ENCODE measurements around the gene SF3B5. TPM values are rescaled to one million over a fixed set of nuclear protein-coding genes. Genes with fewer than 3 reads are reported as not detected.
"Not testable (repeated sequence)": the region's sequence is repeated elsewhere in the genome, so short reads cannot be mapped to it uniquely, and the experiment has no call there.

The SF3B5 gene
- total RNA-seq, 2 experiments from 2014 or later = 113 to 124 TPM

- Mint-ChIP-seq H3K27me3 (no peaks in the 10 kb centered on the region), H3K9me3 (no peaks in the 10 kb centered on the region), H3K36me3 (ENCODE audit: low read depth) (no peaks in the 10 kb centered on the region), H3K4me3 (no peak overlapping the region), H3K27ac (no peak overlapping the region), H3K4me1 (ENCODE audit: low read depth) (no peaks in the 10 kb centered on the region)
- no peaks in the 10 kb centered on the region for H3K4me1 ChIP-seq (ENCODE audit: insufficient read depth, low read length)
- no peak overlapping the region for H3K27ac ChIP-seq (ENCODE audit: low read depth in 1 of 2, low read length in 2 of 2)
- DNase-seq (no peak), ATAC-seq (ENCODE audit: poor library complexity) (no peak)
- peaks cover 4% of the 10 kb centered on the region for H3K36me3 ChIP-seq (ENCODE audit: insufficient read depth, low read length)
- CTCF ChIA-PET = interaction anchor here (0.6 to 1.1 kb wide), 3 partner anchors 24 to 308 kb away, joined by 3 to 4 read pairs (median 4); no protein-coding TSS in a partner anchor
- H3K27me3 ChIP-seq (ENCODE audit: control insufficient read depth in 1 of 2, insufficient read depth in 2 of 2, low read length in 2 of 2) = no peaks in the 10 kb centered on the region
- no peaks in the 10 kb centered on the region for H3K9me3 ChIP-seq (ENCODE audit: control insufficient read depth in 1 of 2, insufficient read depth in 1 of 2, low read length in 2 of 2)
- no peak overlapping the region for H3K4me3 ChIP-seq (ENCODE audit: low read length)
- TF ChIP-seq, protein P1, sequence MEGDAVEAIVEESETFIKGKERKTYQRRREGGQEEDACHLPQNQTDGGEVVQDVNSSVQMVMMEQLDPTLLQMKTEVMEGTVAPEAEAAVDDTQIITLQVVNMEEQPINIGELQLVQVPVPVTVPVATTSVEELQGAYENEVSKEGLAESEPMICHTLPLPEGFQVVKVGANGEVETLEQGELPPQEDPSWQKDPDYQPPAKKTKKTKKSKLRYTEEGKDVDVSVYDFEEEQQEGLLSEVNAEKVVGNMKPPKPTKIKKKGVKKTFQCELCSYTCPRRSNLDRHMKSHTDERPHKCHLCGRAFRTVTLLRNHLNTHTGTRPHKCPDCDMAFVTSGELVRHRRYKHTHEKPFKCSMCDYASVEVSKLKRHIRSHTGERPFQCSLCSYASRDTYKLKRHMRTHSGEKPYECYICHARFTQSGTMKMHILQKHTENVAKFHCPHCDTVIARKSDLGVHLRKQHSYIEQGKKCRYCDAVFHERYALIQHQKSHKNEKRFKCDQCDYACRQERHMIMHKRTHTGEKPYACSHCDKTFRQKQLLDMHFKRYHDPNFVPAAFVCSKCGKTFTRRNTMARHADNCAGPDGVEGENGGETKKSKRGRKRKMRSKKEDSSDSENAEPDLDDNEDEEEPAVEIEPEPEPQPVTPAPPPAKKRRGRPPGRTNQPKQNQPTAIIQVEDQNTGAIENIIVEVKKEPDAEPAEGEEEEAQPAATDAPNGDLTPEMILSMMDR (IDR thresholded peaks at IDR 0.05) = no peak
- intact Hi-C loops (cut with DNase I, micrococcal nuclease) = loop anchor here in 1 of 2 experiments (5.0 kb wide), 1 partner anchor 151 kb away; no protein-coding TSS in a partner anchor
- POLR2A ChIA-PET = no interaction called here
Measured at GRCh38 chr6:144087789-144088426, 7.5 kb downstream of the SF3B5 start.

GRCh38 chr6:144086959-144087358, 8.4 kb downstream of the SF3B5 start:
- H3K4me3 Mint-ChIP-seq = no peak overlapping the region
- ChIA-PET POLR2A (no interaction called here), CTCF (no interaction called here)
- DNase-seq (no peak), ATAC-seq (ENCODE audit: poor library complexity) (no peak)
- no peak overlapping the region for H3K27ac Mint-ChIP-seq
- Histone ChIP-seq H3K36me3 (ENCODE audit: insufficient read depth, low read length) (peaks cover 4% of the 10 kb centered on the region), H3K4me1 (ENCODE audit: insufficient read depth, low read length) (no peaks in the 10 kb centered on the region), H3K27ac (ENCODE audit: low read depth in 1 of 2, low read length in 2 of 2) (no peak overlapping the region), H3K9me3 (ENCODE audit: control insufficient read depth in 1 of 2, insufficient read depth in 1 of 2, low read length in 2 of 2) (no peaks in the 10 kb centered on the region), H3K27me3 (ENCODE audit: control insufficient read depth in 1 of 2, insufficient read depth in 2 of 2, low read length in 2 of 2) (no peaks in the 10 kb centered on the region), H3K4me3 (ENCODE audit: low read length) (no peak overlapping the region)
- no peaks in the 10 kb centered on the region for H3K9me3 Mint-ChIP-seq
- H3K36me3 Mint-ChIP-seq (ENCODE audit: low read depth) = no peaks in the 10 kb centered on the region
- intact Hi-C loops (cut with DNase I, micrococcal nuclease) = loop anchor here in 1 of 2 experiments (5.0 kb wide), 1 partner anchor 150 kb away; no protein-coding TSS in a partner anchor
- TF ChIP-seq, protein P1 (IDR thresholded peaks at IDR 0.05) = no peak
- H3K4me1 Mint-ChIP-seq (ENCODE audit: low read depth) = no peaks in the 10 kb centered on the region
- no peaks in the 10 kb centered on the region for H3K27me3 Mint-ChIP-seq

- Mint-ChIP-seq H3K4me3 (no peak overlapping the region), H3K36me3 (ENCODE audit: low read depth) (no peaks in the 10 kb centered on the region), H3K4me1 (ENCODE audit: low read depth) (no peaks in the 10 kb centered on the region), H3K9me3 (no peaks in the 10 kb centered on the region), H3K27me3 (no peaks in the 10 kb centered on the region), H3K27ac (no peak overlapping the region)
- H3K4me3 ChIP-seq (ENCODE audit: low read length) = no peak overlapping the region
- no peaks in the 10 kb centered on the region for H3K36me3 ChIP-seq (ENCODE audit: insufficient read depth, low read length)
- H3K9me3 ChIP-seq (ENCODE audit: control insufficient read depth in 1 of 2, insufficient read depth in 1 of 2, low read length in 2 of 2) = no peaks in the 10 kb centered on the region
- intact Hi-C loops (cut with DNase I, micrococcal nuclease) = loop anchor here in 1 of 2 experiments (5.0 kb wide), 1 partner anchor 1626 kb away; no protein-coding TSS in a partner anchor
- ATAC-seq (ENCODE audit: poor library complexity) (no peak), DNase-seq (no peak)
- ChIA-PET CTCF (no interaction called here), POLR2A (no interaction called here)
- TF ChIP-seq, protein P1 (IDR thresholded peaks at IDR 0.05) = no peak
- H3K27ac ChIP-seq (ENCODE audit: low read depth in 1 of 2, low read length in 2 of 2) = no peak overlapping the region
- H3K4me1 ChIP-seq (ENCODE audit: insufficient read depth, low read length) = no peaks in the 10 kb centered on the region
- no peaks in the 10 kb centered on the region for H3K27me3 ChIP-seq (ENCODE audit: control insufficient read depth in 1 of 2, insufficient read depth in 2 of 2, low read length in 2 of 2)
Measured at GRCh38 chr6:144083172-144083571, 12.2 kb downstream of the SF3B5 start.

- H3K36me3 ChIP-seq (ENCODE audit: insufficient read depth, low read length); H3K27ac Mint-ChIP-seq; H3K4me3 ChIP-seq (ENCODE audit: low read length); H3K9me3 Mint-ChIP-seq; H3K36me3 Mint-ChIP-seq (ENCODE audit: low read depth); ATAC-seq (ENCODE audit: poor library complexity); H3K4me3 Mint-ChIP-seq; H3K9me3 ChIP-seq (ENCODE audit: control insufficient read depth in 1 of 2, insufficient read depth in 1 of 2, low read length in 2 of 2); DNase-seq; H3K4me1 Mint-ChIP-seq (ENCODE audit: low read depth); H3K27ac ChIP-seq (ENCODE audit: low read depth in 1 of 2, low read length in 2 of 2); H3K4me1 ChIP-seq (ENCODE audit: insufficient read depth, low read length); POLR2A ChIA-PET; H3K27me3 Mint-ChIP-seq; H3K27me3 ChIP-seq (ENCODE audit: control insufficient read depth in 1 of 2, insufficient read depth in 2 of 2, low read length in 2 of 2); CTCF ChIA-PET: not testable (repeated sequence)
- intact Hi-C loops (cut with DNase I, micrococcal nuclease) = loop anchor here in 1 of 2 experiments (5.0 kb wide), 1 partner anchor 1625 kb away; no protein-coding TSS in a partner anchor
Measured at GRCh38 chr6:144082412-144082811, 13.0 kb downstream of the SF3B5 start.
